HG03139 (cell line): Measurements from ENCODE around the gene TAP1.

Experiments
- ATAC-seq: cut with Tn5 transposase; IDR thresholded peaks from one replicate; pipeline ENCODE4 v1.9.1; 2021; ENCODE audit not compliant: unreplicated experiment

TAP1 gene

DNA sequence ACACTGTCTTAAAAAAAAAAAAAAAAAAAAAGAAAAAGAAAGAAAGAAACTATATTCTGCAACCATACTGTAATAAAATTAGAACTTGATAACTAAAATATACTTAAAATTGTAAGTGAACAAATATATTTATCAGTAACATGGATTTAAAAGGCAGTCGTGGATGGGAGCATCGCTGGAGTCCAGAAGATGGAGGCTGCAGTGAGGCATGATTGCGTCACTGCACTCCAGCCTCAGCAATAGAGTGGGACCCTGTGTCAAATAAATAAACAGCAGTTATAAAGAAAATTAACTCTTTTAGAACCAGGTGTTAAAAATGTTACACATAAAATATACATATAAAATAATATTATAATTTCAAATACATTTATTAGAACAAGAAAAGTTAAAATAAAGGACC, 9.2 kb upstream of the TAP1 start:
- no peak for ATAC-seq

DNA sequence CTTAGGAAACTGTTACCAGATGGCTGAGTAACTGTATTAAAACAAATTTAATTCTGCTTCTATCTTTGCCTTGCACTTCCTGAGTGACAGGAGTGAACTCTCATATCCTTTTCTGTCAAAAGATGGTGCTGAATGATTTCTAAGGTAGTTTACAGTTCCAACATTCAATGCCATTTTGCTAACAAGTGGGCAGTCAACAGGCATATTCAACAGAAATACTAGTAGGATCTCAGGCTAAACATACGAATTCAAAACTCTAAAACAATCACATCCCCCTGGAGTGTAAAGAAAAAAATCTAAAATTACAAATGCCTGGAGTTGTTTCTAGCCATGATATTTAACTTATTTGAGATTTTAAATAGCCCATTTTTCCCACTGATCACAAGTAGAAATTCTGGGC, 7.2 kb upstream of the TAP1 start:
- no peak for ATAC-seq

DNA sequence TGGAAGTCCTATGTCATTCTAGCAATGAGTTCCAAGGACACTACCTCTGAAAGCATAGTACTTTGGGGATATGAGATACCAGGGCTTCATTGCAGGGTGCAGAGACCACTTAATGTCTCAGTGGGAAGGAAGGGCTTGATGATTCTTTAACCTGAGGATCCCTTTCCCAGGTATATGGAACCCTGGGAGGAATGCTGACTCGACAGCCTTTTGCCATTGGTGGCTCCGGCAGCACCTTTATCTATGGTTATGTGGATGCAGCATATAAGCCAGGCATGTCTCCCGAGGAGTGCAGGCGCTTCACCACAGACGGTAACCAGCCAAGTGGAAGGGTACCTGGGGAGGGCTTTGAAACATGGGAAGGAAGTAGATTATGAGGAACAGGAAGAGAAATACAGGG, 4.7 kb upstream of the TAP1 start:
- ATAC-seq: no peak

DNA sequence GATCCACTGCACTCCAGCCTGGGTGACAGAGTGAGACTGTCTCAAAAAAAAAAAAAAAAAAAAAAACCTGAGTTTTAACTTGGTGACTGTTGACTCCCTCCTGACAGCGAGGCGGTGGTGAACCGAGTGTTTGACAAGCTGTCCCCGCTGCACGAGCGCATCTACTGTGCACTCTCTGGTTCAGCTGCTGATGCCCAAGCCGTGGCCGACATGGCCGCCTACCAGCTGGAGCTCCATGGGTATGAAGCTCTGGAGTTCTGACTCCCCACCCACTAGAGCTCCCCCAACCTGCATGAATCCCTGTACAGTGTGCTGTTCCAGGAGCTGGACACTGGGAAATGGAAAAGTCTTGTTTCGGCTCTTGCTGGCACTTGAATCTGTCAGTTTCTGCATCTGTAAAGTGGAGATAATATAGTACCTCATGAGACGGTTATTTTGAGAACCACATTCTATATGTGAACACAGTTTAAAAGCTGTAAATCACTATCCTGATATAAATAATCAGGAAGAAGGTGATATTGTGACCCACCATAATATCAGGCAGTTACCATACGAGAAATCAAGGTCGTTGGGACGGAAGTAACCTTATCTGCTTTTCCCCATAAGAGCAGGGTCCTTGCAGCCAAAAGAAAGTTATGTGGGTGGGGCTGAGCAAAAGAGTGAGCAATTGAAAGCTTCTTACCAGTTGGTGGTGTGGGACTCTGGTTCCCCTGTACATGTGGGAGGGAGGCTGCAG, 3.8 kb upstream of the TAP1 start:
- no peak for ATAC-seq

DNA sequence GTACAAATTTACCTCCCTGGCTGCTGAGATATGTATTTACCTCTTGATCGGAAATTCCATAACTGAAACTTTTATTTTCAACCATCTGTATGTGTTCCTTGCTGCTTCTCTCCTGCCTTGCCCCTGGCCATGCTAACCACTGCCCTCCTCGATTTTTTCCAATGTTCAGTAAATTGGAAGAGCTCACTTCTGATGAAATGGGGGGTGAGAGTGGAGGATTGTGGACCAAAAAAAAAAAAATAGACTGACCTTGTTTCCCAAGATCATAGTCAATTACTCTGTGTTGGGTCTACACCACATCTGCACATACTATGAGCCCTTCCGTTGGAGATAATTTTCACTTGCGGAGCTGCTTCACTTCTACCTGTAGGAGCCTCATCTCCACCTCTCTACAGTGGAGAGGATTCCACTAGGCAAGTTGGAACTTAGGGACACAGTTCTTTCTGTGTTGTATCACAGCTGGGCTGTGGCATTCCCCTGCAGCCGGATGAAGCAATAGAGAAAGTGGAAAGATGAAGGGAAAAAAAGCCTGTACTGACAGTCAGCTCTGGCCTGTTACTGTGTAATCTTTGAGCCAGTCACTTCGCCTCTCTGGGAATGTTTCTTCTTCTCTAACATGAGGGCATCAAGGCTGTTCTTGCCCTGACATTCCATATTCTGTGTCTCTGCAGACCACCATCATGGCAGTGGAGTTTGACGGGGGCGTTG, 2.1 kb upstream of the TAP1 start:
- no peak for ATAC-seq

DNA sequence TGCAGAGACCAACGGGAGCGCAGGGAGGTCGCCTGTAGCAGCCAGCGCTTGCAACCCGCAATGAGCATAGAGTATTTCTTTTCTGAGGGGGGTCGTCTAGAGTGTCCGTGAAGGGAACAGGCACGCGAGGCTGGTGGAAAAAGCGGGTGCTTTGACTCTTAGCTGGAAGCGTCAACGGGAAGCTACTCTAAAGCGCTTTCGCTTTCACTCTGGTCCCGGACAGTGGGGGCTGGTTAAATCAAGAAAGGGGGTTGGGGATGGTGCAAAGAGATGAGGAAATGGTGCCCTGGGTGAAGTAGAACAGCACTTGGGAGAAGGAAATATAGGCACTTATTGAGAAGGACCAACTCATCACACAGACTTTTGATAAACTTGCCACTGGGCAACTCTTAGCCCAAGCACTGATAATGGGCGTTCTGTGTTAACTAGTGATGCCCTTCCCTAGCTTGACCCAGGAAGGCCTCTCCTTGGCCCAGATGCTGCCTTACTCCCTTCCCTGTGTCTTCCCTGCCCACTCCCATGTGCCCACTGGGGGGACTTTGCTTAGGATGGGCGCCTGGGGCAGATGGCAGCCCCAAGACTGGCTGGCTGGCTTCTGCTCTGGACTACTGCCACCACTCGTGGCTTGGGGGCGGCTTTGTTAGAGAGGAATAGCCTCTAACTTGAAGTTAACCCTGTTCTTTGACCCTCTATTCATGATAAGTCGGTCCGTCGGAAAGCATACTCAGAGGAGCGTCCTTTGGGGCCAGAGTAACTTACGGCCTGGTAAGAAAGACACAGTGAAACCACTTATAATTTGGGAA, 1.1 kb upstream of the TAP1 start:
- no peak for ATAC-seq

DNA sequence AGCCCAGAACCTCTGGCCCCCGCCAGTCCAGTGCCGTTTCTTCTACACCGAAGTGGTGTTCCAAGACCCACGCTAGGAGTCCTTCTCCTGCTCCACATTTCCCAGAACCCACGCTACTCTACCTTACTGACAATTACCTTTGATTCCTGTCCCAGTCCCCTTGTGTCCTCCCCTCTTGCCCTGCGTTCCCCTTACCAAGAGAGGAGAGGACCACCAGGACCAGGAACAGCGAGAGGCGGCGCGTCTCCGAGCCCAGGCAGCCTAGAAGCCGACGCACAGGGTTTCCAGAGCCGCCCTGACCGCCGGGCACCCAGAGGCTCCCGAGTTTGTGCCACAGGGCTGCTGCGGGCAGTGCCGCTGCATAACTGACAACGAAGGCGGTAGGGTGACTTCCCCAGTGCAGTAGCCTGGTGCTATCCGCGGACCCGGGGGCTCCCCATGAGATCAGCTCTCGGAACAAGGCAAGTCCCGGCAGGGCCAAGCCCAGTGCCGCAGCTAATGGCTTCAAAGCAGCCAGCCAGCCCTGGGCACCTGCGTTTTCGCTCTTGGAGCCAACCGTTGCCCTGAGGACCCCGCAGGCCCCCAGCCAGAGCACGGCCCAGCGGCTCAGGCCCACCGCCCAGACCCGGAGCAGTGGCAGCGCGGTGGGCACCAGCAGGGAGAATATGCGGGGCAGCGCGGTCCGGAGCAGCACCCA, 512 bp downstream of the TAP1 start:
- peak; percentile 9 for ATAC-seq

DNA sequence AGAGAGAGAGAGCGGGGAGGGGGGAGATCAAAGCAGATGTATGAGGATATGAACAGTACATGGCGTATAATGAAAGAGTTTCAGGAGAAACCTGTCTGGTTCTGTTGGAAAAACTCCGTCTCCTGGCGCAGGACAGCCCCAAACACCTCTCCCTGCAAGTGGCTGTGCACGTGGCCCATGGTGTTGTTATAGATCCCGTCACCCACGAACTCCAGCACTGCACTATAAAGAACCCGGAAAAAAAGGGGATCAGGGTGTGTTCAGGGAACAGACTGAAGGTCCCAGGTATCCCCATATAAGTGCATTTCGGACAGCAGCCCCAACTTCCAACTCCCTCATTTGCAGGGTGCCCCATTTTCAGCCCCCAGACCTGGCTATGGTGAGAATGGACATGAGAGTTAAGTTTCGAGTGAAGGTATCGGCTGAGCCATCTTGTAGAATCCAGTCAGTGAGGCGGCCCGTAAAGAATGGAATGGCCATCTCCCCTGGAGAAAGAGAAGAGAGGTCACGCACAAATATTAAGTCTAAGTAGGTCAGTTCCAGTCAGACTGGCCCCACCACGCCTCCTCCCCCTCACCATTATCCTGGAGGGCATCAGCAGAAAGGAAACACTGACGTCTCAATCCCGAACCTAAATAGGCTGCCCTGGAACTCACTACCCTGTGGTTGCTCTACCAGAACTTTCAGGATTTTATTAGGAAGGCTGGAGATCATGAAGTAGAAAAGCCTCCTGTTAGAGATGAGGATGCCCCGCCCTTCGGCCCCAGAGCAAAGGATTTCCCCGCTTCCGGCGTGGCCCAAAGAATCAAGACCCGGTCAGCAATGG, 1.3 kb downstream of the TAP1 start:
- ATAC-seq: no peak

DNA sequence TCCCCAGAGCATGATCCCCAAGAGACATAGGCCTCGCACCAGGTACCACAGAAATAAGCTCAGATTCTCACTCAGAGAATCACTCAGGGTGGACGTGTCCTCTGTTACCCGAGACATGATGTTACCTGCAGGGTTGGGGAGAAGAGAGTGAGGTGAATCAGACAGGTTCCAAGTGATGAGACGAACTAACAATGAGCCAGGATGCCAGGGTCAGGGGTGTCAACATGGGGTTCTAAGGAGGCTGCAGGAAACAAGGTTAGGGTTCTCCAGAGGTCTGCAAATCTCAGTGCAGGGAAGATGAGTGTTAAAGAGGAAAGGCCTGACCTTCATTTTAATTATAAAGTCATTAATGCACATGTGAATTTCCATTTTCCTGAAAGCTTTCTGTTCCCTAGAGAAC, 2.5 kb downstream of the TAP1 start:
- ATAC-seq: no peak

DNA sequence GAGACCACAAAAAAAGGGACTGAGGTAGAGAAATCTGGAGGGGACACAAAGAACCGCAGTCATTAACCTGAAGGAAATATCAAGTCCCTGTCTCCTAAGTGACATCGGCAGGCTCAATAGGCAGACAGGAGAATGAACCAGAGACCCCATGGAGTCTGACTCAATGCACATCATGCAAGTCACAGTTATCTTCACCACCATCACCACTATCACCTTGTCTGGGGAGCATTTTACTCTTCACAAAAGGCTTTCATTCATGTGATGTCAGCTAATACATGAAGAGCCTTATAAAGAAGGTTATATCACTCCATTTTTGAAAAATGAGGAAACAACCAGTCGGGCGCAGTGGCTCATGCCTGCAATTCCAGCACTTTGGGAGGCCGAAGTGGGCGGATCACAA, 4.4 kb downstream of the TAP1 start:
- ATAC-seq: no peak

DNA sequence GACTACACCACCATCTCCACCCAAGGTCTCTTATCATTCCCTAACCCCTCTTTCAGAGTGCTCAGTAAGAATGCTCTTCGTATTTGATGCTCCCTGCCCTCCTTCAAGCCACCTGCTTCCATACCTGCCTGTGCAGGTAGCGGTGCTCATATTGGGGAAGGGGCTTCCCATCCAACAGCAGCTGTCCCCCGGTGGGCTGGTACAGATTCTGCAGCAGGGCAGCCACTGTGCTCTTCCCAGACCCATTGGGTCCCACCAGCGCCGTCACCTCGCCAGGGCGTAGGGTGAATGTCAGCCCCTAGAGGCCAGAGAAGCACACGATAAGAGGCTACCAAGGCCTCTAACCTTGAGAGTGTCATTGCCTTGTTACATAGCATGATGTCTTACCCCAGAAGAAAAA, 5.7 kb downstream of the TAP1 start:
- ATAC-seq: no peak

DNA sequence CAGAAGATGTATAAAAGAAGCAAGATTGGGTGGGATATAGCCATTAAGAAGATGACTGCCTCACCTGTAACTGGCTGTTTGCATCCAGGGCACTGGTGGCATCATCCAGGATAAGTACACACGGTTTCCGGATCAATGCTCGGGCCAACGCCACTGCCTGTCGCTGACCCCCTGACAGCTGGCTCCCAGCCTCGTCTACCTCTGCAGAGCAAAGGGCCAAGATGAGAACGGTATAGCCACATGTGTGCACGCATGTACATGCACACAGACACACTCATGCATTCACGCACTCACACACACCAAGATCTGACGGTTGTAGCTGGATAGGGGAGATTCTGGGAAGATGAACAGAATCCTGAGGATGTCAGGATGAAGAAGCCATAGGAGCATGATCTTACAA, 6.5 kb downstream of the TAP1 start:
- ATAC-seq: no peak

DNA sequence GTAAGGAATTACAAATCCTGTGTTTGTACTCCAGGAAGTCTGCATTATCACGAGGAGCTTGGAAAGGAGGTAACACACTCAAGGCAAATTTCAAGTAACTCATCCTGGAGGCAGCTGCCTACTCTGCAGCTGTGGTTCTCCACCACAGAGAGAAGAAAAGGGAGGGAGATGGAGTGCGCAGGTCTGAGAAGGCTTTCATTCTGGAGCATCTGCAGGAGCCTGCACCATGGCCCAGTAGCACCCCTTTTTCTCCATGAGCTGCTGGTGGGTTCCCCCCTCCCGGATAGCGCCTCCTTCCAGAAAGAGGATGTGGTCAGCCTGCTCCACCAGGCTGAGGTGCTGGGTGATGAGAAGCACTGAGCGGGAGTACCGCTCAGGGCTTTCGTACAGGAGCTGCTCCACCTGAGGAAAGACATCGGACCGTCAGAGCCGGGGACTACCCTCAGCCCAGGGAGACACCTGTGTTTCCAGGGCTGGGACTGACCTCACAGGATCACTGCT, 8.1 kb downstream of the TAP1 start:
- no peak for ATAC-seq

DNA sequence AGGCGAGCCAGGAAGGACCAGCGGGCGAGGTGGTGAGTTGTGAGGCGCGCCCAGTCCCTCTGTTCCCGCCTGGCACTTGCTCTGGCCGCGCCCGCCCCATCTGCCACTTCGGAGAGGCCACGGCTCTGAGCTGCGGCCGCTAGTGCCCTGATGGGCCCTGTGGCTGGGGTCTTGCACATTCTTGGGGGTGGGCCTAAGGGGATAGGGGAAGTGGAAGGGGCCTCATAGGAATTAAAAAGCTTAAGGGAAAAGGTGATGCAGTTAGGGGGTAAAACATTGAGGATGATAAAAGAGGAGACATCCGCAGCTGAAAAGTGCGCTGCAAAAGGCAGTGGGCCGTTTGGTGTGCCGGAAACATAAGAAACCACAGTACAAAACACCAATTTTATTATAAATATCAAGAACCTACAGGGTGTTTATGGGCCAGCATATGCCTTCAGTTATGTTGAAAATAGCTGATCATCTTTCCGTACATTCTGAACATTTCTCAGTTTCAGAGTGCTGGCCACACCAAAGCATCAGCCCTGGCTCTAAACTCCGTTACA, 8.6 kb downstream of the TAP1 start:
- no peak for ATAC-seq

DNA sequence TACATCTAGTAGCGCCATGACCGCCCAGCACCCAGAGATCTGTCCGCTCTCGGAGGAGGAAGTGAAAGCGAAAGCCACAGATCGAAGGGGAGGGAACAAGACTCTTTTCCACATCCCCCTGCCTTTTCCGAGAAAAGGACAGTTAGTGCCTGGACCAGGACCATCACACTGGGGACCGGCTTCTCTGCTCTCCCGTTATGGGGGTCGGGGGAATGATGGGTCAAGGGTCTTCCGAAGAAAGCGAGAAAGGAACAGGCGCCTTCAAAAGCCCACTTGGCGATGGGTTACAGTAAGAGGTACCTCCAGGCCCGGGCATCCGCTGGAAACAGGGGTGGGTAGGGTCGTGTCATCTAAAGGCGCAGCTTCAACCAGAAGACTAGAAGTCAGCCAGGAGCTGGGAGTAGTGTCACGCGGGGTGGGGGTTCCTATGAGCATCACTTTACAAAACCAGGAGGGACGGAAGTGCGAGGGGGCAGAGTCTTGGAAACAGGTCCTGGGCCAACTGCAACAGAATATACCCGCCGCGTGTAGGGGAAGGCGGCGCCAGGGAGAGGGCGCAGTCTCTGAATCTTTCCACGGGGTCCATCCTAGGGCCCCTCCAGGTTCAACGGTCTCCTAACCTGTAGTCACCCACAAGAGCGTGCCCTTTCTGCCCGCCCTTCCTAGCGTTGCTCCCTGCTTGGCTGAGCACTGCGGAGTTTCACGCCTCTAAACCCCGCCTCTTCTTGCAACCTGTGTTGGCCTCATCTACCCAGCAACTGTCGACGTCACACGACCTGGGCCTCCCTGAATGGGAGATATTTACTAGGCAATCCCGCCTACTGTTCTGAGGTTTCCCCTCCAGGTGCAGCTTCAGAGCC, 9.3 kb downstream of the TAP1 start, which contains the start of gene PSMB8:
Gene PSMB8, minus strand, starts transcription at position 69 of the 860 bp plus-strand sequence. Its CDS starts 51 bp downstream, at position 18.
- peak; percentile 53 for ATAC-seq

DNA sequence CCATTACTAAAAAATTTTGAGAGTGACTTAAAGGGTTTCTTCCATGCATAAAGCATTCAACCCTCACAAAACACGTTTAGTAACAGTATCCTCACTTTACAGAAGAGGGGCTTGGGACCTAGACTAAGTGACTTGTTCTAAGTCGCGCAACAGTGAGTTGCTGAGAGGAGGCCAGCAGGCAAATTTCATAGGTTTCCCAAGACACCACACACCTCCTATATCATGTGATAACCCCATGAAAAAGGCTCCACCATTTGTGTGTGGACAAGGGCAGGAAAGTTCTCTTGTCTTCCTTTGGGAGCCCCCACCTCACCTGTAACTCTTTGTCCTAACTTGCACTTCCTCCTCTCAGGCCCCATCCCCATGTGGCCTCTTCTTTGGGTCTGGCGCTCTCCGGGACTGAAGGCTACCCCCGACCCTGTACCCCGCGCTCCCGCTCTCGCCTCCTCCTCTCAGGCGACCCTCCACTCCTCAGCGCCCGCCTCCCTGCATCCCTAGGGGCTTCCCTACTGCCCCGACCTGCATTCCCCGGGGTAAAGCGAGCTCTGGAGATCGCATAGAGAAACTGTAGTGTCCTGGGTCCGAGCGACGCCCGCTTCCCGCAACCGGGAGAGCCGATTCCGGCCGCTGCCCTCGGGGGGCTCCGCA, 10.0 kb downstream of the TAP1 start:
- ATAC-seq: no peak

DNA sequence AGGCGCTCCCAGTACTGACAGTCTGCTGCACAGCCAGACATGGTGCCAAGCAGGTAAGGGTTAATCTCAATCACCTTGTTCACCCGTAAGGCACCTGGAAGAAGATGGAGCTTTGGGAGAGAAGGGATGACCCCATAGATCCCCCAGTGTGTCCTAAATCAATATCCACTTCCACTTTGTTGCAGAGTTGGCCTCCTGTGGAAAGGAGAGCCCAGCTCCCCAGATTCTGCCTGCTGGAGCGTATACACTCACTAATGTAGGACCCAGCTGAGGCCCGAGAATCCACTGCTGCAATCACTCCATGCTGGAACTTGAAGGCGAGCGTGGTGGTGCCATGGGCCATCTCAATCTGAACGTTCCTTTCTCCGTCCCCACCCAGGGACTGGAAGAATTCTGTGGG, 10.8 kb downstream of the TAP1 start:
- no peak for ATAC-seq

DNA sequence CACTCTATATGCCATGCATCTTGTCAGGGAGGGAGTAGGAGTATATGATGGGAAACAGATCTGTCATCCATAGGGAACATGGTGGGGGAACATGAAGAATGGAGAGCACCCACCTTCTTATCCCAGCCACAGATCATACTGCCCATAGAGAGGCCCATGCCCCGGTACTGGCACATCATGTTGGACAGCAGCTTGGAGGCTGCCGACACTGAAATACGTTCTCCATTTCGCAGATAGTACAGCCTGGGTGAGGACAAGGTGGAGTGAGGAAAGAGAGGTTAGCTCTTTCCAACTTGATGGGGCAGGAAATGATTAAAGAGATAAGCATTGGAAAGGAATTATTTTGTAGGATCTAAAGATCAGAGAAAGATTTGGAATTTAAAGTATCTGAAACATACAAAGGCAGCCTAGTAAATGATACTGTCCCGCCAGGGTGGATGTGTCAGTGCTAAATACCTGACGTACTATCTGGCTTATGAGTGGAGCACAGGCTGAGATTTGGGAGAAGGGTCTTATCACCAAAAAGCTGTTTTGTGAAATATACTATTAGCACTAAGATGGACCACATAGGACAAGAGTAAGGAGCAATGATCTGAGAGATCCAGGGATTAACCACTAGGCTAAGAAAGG, 11.4 kb downstream of the TAP1 start:
- no peak for ATAC-seq
